Right lobe of liver (tissue), 6 donors: Measurements from ENCODE around the gene CARNS1. TPM values are rescaled to one million over a fixed set of nuclear protein-coding genes. Genes with fewer than 3 reads are reported as not detected.

ENCODE experiments used
- ATAC-seq, 4 donors: fragments of 200-7000 bp; cut with Tn5 transposase; one replicate each; pipeline ENCODE4 v1.9.1; 2020; ENCODE audit warnings: mild to moderate bottlenecking in 4 of 4, moderate library complexity in 4 of 4
- DNase-seq, 3 donors: peaks; one replicate each; pipeline ENCODE4 v3.0.0-alpha.2; 2020
- H3K27ac ChIP-seq, 3 donors: fragments of 200-600 bp; one replicate each; pipeline ENCODE4 v1.8.0; 2022
- H3K27me3 ChIP-seq, 2 donors: fragments of 200-600 bp; one replicate each; pipeline ENCODE4 v1.8.0; 2022
- H3K36me3 ChIP-seq, 4 donors: fragments of 200-600 bp; sonication (generic) in 1 of 4; one replicate each; pipeline versions ENCODE4 v1.5.1 to v1.8.0; 2017 to 2022; ENCODE audit warnings: control low read depth in 1 of 4
- H3K4me1 ChIP-seq, 4 donors: fragments of 200-600 bp; sonication (generic) in 1 of 4; one replicate each; pipeline versions ENCODE4 v1.5.1 to v1.8.0; 2017 to 2022; ENCODE audit warnings: control low read depth in 1 of 4
- H3K4me3 ChIP-seq, 3 donors: fragments of 200-600 bp; one replicate each; pipeline ENCODE4 v1.8.0; 2022
- H3K9me3 ChIP-seq, 4 donors: fragments of 200-600 bp; sonication (generic) in 1 of 4; one replicate each; pipeline versions ENCODE4 v1.5.1 to v1.8.0; 2017 to 2022; ENCODE audit warnings: control low read depth in 1 of 4
- POLR2A ChIP-seq: fragments of 450-650 bp; IDR thresholded peaks from one replicate; pipeline ENCODE4 v1.6.1; 2017; ENCODE audit warnings: antibody characterized with exemption, mild to moderate bottlenecking
- WGBS: methylation state at CpG from one replicate; pipeline ENCODE4 v1.1.6; 2018; ENCODE audit warnings: low coverage, low lambda C conversion rate; ENCODE audit not compliant: insufficient coverage; ENCODE audit errors: missing lambda C conversion rate; 5-methylcytosine and 5-hydroxymethylcytosine counted together
- intact Hi-C, 2 donors: fragments of 100-400 bp; cut with DNase I; formaldehyde crosslinking; loops; one replicate each; pipeline versions ENCODE4 v1.11.2 to v1.14.1; 2022
- total RNA-seq, 6 experiments: library from RNA; depleted of rRNA in 2 of 6; stranded (reverse); fragments of >200 nt in 2 of 6; fragmentation: NEBNext Ultra II Directional in 3 of 6; extraction: Animal tissue kit (Norgen Biotek cat#: 25700) in 3 of 6; gene quantifications; one replicate each; pipeline versions ENCODE4 v1.1.0 to v1.2.4, GENCODE V29; 2016 to 2023
- TF ChIP-seq, protein P1 (sequence below), 4 donors: fragments of 200-600 bp in 3 of 4; fragments of 450-650 bp in 1 of 4; IDR thresholded peaks; one replicate each; pipeline versions ENCODE4 v1.5.1 to v1.8.0; 2016 to 2022; ENCODE audit warnings: antibody characterized with exemption in 4 of 4, mild to moderate bottlenecking in 2 of 4
- donor health status: DM: no; HTN: yes; CAD: no.
- donor health status: DM: no; HTN: no; CAD: no.
- donor health status: DM: no; HTN: no; CAD: no.
- donor health status: DM: no; HTN: yes; CAD: no.
- donor health status: DM: no; HTN: yes; CAD: no.

CARNS1 gene
- total RNA-seq, 6 experiments from 2014 or later, result 0.12 to 0.31 (median 0.22) TPM; not detected in 1

DNA sequence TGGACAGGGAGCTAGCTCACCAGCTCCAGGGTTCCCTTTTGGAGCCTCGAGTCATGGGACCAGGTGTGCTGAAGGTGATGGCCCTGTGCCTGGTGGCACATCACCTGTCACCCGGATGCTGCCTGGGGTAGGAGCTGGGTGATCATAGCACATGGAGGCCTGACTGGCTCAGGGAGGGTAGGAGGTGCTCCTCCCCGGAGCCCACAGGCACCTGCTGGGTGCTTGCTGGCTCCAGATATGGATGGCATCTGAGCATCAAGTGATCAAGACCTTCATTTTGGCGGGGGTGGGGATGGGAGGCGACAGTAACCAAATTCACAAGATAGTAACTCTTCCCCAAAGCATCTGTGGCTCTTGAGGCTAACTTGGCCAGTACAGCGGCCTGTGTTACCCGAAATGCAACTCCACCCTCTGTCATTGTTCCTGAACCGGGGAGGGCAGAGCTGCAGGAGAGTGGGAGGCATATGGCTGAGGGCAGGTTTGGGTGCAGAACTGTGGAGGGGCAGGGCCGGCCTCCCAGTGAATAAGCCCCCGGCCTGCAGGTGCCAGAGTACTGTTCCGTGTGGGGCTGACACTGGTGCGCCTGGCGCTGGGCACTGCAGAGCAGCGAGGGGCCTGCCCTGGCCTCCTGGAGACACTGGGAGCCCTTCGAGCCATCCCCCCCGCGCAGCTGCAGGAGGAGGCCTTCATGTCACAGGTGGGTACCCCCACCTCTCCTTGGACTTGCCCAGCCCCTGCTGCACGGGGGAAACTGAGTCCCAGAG is 6.9 kb upstream of the CARNS1 start:
- 80% methylated on average over 3 of the region's 18 CpGs for WGBS
- Histone ChIP-seq H3K4me1 (no peaks in the 10 kb centered on the region), H3K4me3 (no peak overlapping the region), H3K27ac (no peak overlapping the region), H3K36me3 (no peaks in the 10 kb centered on the region), H3K9me3 (no peaks in the 10 kb centered on the region), H3K27me3 (no peaks in the 10 kb centered on the region)
- ATAC-seq (no peak), DNase-seq (no peak)
- TF ChIP-seq, protein P1, sequence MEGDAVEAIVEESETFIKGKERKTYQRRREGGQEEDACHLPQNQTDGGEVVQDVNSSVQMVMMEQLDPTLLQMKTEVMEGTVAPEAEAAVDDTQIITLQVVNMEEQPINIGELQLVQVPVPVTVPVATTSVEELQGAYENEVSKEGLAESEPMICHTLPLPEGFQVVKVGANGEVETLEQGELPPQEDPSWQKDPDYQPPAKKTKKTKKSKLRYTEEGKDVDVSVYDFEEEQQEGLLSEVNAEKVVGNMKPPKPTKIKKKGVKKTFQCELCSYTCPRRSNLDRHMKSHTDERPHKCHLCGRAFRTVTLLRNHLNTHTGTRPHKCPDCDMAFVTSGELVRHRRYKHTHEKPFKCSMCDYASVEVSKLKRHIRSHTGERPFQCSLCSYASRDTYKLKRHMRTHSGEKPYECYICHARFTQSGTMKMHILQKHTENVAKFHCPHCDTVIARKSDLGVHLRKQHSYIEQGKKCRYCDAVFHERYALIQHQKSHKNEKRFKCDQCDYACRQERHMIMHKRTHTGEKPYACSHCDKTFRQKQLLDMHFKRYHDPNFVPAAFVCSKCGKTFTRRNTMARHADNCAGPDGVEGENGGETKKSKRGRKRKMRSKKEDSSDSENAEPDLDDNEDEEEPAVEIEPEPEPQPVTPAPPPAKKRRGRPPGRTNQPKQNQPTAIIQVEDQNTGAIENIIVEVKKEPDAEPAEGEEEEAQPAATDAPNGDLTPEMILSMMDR (IDR thresholded peaks at IDR 0.05), result no peak
- no peak for TF ChIP-seq POLR2A
- intact Hi-C loops, result no loop called here

DNA sequence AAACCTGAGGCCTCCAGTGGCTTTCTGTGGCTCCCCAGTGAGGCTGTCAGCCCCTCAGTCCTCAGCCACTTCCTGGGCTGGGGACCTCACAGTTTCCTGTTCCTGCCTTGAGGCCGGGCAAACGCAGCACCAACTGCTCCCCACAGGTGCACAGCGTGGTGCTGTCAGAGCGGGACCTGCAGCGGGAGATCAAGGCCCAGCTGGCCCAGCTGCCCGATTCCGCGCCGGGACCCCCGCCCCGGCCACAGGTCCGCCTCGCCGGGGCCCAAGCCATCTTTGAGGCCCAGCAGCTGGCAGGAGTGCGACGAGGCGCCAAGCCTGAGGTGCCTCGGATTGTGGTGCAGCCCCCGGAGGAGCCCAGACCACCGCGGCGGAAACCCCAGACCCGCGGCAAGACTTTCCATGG is 6.2 kb upstream of the CARNS1 start:
- H3K36me3 ChIP-seq, result no peaks in the 10 kb centered on the region
- H3K27me3 ChIP-seq, result no peaks in the 10 kb centered on the region
- no peak overlapping the region for H3K27ac ChIP-seq
- no peaks in the 10 kb centered on the region for H3K4me1 ChIP-seq
- ATAC-seq, result peak in 3 of 4 donors; percentile 5 to 34 (median 22)
- no peaks in the 10 kb centered on the region for H3K9me3 ChIP-seq
- intact Hi-C loops, result no loop called here
- TF ChIP-seq, protein P1 (IDR thresholded peaks at IDR 0.05), result no peak
- TF ChIP-seq POLR2A, result no peak
- H3K4me3 ChIP-seq, result no peak overlapping the region
- 10% methylated on average over 2 of the region's 24 CpGs for WGBS
- DNase-seq, result no peak

DNA sequence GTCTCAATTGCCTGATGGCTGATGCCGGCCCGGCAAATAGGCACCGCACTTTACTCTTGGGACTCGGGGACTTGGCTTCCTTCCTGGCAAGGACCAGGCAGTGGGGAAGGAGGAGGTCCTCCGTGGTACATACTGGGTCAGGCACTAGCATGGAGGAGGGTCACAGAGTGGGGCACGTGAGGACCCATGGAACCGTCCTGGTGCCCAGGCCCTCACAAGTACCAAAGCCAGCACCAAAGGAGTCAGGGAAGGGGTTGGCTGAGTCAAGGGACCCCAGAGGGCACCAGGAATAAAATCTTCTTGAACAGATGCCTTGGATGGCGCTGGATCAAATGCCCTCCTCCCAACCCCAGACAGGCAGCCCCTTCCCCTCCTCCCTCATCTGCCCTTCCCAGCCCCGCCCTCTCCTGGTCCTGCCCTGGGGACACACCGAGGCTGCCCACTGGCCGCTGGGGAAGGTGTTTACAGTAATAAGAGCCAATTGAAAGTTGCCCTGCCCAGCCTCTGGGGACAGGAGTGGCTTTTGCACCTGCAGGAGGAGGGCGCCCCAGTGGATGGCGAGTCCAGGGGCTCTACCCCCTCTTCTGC is 5.6 kb upstream of the CARNS1 start:
- no peaks in the 10 kb centered on the region for H3K9me3 ChIP-seq
- no peaks in the 10 kb centered on the region for H3K36me3 ChIP-seq
- H3K27me3 ChIP-seq, result no peaks in the 10 kb centered on the region
- ATAC-seq (peak; percentile 4 to 26 (median 11)), DNase-seq (no peak)
- no peaks in the 10 kb centered on the region for H3K4me1 ChIP-seq
- no peak overlapping the region for H3K4me3 ChIP-seq
- no peak overlapping the region for H3K27ac ChIP-seq
- intact Hi-C loops, result no loop called here
- TF ChIP-seq POLR2A, result no peak
- TF ChIP-seq, protein P1 (IDR thresholded peaks at IDR 0.05), result no peak
- 25% methylated on average over 2 of the region's 13 CpGs for WGBS

DNA sequence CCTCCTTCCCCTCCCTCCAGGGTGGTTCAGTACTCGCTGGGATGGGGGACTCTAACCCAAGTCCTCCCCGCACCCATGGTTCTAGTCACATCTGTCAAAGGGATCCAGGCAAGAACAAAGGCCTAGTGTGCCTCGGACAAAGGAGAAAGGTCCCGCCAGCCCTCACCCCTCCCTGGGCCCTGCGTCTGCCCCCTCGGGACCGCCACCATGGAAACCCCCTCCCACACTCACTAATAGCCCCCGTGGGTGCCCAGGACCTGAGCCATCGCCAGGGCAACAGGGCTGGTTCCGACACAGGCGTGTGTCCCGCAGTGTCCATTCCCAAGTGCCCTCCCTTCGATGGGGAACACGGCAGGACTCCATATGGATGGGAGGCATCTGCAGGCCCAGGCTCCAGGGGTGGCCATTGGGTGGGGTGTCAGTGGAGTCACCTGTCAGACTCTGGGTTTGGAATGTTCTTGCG is 5.1 kb upstream of the CARNS1 start:
- Histone ChIP-seq H3K27me3 (no peaks in the 10 kb centered on the region), H3K4me3 (no peak overlapping the region), H3K36me3 (no peaks in the 10 kb centered on the region), H3K9me3 (no peaks in the 10 kb centered on the region), H3K4me1 (peaks cover 0 to 5% (median 0%) of the 10 kb centered on the region in 4 donors), H3K27ac (no peak overlapping the region)
- no peak for ATAC-seq
- intact Hi-C loops, result no loop called here
- no peak for TF ChIP-seq POLR2A
- TF ChIP-seq, protein P1 (IDR thresholded peaks at IDR 0.05), result no peak
- DNase-seq, result peak in 1 of 3 donors; percentile 19
- WGBS, result 50% methylated on average over 7 of the region's 15 CpGs
